Measurements from ENCODE around the gene YIPF6. TPM values are rescaled to one million over a fixed set of nuclear protein-coding genes. Genes with fewer than 3 reads are reported as not detected.

Gene YIPF6
- total and polyA plus RNA-seq, 9 of the 15 experiments (the other 6 are each of a cell fraction or from before 2014, with no cell fraction given) = 7.7 to 44.2 (median 22.4) TPM

GRCh38 chrX:68571610-68572311 is 72.9 kb downstream of the YIPF6 start (continued):
- TF ChIP-seq TAL1 (IDR thresholded peaks at IDR 0.05) (peak; percentile 21; the same call in 1 of the 2 replicates), BMI1 (IDR thresholded peaks at IDR 0.05; ENCODE audit: low read length) (no peak), POLR3G (IDR thresholded peaks at IDR 0.05; ENCODE audit: extremely low read depth, insufficient read length, insufficient replicate concordance) (no peak), MAFF (IDR thresholded peaks at IDR 0.05; ENCODE audit: low read length) (peak; percentile 26; the same call in 1 of the 2 replicates), NELFE (IDR thresholded peaks at IDR 0.05; ENCODE audit: insufficient read depth, insufficient read length) (no peak), ZNF318 (IDR thresholded peaks at IDR 0.05; ENCODE audit: borderline replicate concordance in 1 of 2, low read depth in 1 of 2) (0 out of 4 replicates have a peak, but pooled peaks of 1 of the 2 experiments have one; percentile 23), DACH1 (IDR thresholded peaks at IDR 0.05; ENCODE audit: partially characterized antibody) (peak; percentile 19), RB1 (IDR thresholded peaks at IDR 0.05; ENCODE audit: low read depth) (no peak), SMARCB1 (IDR thresholded peaks at IDR 0.05; ENCODE audit: insufficient read length, low read depth) (no peak), HDAC3 (IDR thresholded peaks at IDR 0.05; ENCODE audit: borderline replicate concordance, partially characterized antibody) (no peak), CTBP1 (IDR thresholded peaks at IDR 0.05; ENCODE audit: borderline replicate concordance) (peak; percentile 21; the same call in 1 of the 2 replicates), MYC (IDR thresholded peaks at IDR 0.05; ENCODE audit: low read depth, low read length) (peak; percentile 56; the same call in 1 of the 2 replicates), MYC (CRISPR knock-in tag; IDR thresholded peaks at IDR 0.05; ENCODE audit: borderline replicate concordance, low read depth) (no peak), LEF1 (IDR thresholded peaks at IDR 0.05) (peak; percentile 42; the same call in 1 of the 2 replicates), HMGXB4 (CRISPR knock-in tag; IDR thresholded peaks at IDR 0.05) (no peak), PKNOX1 (IDR thresholded peaks at IDR 0.05) (peak; percentile 77; the same call in 1 of the 2 replicates), FOXK2 (conservative IDR thresholded peaks at IDR 0.05 in 1 of 2, IDR thresholded peaks at IDR 0.05 in 1 of 2; ENCODE audit: low read depth in 2 of 2) (peak in 1 of 2 experiments; percentile 12; a peak in 1 of 4 replicates)

All from K562 (cell line).